ENCODE measurements around the gene COL26A1.
A peak's percentile ranks its signal among the peaks of the same experiment; 100 is the strongest.

Gene COL26A1

DNA sequence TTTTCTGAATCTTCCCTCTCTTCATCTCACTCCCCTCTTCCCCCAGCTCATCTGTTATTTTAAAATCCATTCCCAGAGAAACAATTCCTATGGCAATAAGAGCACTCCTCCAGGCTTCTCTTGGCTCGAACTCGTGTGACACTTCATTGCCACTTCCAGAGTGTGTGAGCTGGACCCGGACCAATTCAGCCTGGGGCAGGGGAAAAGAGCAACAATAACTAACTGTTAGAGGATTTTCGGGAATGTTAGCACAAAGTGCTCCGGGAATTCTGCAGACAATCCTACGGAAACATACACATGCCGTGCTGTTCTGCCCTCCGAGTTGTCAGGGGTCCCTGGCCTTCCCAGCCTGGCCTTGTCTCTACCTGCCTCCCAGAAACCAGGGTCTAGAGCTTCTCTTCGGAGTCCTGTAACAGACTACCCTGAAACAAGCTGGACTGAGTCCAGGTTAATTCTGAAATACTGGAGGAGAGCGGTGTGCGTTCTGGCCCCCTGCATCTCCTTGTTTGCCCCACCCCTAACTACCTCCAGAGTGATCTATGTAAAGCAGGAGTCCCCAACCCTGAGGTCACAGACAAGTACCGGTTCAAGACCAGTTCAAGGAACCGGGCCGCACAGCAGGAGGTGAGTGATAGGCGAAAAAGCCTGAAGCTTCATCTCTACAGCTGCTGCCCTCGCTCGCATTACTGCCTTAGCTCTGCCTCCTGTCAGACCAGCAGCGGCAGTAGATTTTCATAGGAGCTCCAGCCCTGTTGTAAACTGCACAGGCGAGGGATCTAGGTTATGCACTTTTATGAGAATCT lies 11.3 kb downstream of the COL26A1 start:
- no peak for DNase-seq

DNA sequence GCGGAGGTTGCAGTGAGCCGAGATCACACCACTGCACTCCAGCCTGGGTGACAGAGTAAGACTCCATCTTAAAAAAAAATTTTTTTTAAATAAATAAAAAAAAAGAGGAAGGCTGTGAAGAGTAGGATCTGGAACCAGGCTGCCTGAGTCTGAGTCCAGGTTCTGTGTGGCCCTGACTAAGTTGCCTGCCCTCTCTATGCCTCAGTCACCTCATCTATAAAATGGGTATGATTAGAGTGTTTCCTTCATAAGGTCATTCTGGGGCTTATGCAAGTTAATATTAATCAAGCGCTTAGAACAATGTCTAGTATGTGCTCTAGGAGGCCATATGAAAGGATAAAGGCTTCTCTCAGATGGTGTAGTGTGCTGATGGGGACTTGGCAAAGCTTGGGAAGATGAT lies 12.3 kb downstream of the COL26A1 start:
- DNase-seq: no peak

DNA sequence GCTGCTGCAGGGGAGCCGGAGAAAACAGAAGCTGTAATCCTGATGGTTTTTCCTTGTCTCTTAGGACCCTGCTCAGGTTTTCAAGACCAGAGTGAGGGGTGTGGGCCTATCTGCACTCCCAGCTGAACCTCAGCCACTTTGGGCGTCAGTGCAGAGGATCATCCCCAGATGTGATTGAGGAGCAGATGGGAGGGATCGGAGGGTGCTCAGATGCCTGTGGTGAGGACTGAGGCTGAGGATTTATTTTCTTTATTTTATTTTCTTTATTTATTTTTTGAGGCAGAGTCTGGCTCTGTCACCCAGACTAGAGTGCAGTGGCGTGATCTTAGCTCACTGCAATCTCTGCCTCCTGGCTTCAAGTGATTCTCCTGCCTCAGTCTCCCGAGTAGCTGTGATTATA lies 13.9 kb downstream of the COL26A1 start:
- no peak for DNase-seq

DNA sequence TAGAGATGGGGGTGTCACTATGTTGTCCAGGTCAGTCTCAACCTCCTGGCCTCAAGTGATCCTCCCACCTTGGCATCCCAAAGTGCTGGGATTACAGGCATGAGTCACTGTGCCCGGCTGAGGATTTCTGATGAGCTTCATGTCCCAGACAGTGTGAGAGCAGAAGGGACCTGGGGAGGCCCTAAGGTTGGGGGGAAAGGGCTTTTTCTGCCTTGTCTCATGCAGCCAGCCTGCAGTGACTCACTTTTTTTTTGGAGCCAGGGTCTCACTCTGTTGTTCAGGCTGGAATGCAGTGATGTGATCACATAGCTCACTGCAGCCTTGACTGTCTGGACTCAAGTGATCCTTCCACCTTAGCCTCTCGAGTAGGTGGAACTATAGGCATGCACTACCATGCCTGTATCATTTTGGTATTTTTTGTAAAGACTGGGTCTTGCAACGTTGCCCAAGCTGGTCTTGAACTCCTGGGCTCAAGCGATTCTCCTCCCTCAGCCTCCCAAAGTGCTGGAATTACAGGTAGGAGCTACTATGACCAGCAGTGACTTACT lies 14.6 kb downstream of the COL26A1 start:
- DNase-seq: no peak

DNA sequence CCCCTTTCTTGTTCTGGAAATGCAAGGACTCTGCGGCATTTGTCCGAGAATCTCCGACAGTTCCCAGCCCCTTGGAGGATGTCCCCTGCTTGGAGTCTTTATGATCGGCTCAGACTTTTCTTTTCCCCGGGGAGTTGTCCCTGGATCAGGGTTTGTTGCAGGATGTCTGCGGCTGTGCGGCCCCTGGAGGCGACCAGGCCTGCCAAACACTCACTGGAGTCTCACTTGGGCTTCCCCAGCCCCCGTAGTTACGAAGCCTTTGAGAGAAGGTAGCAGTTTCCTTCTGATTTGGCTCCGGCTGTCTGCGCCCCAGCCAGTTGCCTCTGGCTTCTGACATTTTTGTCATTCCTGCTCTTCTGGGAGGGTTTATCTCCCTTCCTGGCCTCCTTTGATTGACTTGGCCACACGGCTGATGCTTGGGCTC lies 16.1 kb downstream of the COL26A1 start:
- no peak for DNase-seq

DNA sequence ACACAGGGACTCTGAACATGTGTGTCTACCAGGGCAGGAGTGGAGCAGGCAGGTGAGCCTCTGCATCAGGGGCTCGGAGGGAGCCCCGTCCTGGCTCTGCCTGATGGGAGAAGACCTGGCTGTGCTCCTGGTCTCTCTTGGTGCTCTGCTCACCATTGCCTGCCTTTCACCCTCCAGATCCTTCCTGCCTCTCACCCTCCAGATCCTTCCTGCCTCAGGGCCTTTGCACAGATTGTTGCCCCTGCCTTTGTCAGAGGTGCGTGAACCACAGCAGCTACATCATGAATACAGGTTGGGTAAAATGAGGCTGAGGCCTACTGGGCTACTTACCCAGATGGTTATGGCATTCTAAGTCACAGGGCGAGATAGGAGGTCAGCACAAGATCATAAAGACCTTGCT lies 16.6 kb downstream of the COL26A1 start:
- DNase-seq: no peak

DNA sequence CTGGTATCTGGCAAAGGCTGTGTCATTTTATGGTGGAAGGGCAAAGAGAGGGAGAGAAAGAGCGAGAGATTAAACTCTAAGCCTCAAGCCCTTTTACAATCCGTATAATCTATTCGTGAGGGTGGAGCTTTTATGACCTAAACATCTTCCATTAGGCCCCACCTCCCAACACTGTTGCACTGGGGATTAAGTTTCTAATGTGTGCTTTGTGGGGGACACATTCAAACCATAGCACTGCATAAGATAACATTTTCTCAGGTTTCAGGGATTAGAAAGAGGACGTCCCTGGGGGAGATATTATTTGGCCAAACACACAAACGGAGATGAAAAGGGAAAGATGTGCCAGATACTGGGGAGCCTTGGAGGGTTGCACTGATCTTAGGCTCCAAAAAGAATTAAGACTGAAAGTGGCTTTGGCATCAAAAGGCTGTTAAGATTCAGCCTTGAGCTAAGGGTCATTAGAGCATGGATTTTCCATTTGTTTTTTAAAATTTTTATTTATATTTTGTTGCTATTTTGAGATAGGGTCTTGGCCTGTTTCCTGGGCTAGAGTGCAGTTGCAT lies 19.0 kb downstream of the COL26A1 start:
- no peak for DNase-seq

DNA sequence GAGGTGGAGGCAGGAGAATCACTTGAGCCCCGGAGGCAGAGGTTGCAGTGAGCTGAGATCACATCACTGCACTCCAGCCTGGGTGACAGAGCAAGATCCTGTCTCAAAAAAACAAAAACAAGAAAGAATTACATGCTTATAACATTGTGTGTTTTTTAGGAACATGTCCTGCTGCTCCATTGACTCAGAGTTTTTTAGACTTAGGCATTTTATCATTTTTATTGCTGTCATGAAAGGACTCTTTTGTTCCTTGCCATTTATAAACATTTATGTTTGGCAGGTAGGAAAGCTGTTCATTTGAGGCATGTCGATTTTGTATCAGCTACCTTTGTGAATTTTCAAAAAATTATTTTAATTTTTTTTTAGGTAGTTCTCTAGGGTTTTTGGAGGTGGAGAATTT lies 20.3 kb downstream of the COL26A1 start:
- no peak for DNase-seq

DNA sequence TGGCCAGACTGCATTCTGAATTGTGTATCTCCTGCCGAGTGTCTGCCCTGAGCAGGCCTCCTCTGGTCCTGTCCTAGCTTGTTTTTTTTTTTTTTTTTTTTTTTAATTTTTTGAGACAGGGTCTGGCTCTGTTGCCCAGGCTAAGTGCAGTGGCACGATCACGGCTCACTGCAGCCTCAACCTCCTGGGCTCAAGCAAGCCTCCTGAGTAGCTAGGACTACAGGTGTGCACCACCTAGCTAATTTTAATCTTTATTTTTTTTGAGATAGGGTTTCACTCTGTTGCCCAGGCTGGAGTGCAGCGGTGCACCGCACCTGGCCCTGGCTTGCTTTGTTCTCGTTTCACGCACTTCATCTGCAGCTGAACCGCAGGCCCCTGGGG lies 23.5 kb downstream of the COL26A1 start:
- no peak for DNase-seq

DNA sequence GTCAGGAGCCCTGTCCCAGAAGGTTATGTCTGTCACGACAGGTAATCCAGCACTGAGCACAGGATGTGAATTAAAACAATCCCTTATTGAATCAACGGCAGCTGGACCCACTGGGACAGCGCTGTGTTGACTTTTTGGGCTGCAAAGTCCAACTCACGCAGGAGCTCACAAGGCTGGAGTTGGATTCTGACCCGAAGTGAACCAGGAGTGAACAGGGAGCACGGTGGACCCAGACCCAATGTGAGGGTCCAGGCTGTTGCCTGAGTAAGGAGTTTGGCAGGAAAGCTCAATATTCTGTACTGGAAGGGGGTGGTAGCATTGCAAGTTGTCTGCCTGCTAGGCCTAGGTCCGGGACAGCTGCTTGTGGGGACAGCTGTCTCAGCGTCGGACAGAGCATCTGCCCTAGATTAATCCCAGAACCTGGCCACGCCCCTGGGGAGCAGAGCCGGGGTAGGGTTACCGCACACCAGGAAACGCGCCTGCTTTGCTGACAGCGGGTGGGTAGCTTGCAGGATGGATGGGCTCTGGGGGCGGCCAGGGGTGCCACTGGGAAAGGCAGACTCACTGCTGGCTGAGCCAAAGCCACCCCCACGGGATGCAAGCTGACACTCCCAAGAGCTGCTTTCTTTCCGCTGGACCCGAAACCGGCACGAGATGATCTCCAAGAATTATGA lies 24.0 kb downstream of the COL26A1 start:
- peak; percentile 93 for DNase-seq

DNA sequence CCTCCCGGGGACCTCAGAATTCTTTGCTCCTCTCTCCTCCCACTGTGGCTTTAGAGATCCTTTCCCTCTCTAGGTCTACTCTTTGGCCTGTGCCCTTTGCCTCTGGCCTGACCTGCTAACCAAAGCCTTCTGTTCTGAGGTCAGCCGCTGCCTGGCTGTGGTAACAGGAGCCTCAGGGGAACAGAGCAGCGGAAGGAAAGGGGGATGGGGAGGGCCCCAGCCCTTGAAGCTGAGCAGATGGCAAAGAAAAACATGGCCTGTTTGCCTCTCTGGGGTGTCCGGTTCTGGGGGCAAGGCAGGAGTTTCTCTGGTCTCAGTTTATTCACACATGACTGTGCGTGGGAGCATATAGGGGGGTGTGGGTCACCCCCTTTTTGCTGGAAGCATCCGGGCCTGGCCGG lies 28.2 kb downstream of the COL26A1 start:
- DNase-seq: peak; percentile 54

DNA sequence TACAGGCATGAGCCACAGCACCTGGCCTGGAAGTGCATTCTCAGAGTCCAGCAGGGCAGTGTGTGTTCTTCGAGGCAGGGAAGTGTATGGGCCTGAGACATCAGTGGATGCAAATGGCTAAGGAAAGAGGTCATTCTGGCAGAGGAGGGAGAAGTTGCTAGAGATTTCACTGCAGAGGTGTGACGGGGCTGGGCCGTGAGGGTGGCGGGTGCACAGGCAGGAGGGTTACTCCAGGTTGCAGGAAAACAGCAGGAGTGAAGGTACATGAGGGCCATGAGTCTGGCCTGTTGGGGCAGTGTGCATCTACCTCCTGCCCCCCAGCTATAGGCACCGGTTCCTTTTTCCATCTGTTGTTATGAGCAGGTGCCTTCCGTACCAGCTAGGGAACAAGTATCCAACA lies 29.3 kb downstream of the COL26A1 start:
- DNase-seq: peak; percentile 13

DNA sequence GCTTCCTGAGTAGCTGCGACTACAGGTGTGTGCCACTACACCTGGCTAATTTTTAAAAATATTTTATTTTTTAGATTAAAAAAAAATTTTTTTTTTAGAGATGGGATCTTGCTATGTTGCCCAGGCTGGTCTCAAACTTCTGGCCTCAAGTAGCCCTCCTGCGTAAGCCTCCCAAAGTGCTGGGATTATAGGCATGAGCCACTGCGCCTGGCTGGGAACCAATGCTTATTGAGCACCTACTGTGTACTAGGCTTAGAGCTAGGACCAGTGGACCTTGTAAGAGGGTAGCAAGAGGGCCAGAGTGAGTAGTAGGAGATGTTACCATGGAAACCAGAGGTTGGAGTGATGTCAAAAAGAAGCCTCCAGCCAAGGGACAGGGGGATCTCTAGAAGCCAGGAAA lies 31.2 kb downstream of the COL26A1 start:
- no peak for DNase-seq

DNA sequence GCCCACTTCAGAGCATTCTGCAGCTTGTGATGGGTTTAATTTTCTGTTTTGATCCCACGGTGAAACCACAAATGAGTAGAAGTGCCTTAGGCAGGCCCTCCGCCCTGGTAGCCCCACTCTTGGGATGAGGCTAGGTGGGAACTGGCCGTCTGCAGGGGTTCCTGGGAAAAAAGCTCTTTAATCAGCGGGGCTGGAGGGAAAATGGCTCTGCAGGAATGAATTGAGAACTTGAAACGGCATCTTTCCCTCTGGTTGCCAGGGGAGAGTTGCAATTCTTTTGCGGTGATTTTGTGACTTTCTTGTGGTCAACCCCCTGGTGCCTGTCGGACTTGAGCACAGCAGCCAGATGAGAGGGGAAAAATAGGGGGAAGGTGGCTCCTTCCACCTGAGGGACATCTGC lies 32.7 kb downstream of the COL26A1 start:
- no peak for DNase-seq

DNA sequence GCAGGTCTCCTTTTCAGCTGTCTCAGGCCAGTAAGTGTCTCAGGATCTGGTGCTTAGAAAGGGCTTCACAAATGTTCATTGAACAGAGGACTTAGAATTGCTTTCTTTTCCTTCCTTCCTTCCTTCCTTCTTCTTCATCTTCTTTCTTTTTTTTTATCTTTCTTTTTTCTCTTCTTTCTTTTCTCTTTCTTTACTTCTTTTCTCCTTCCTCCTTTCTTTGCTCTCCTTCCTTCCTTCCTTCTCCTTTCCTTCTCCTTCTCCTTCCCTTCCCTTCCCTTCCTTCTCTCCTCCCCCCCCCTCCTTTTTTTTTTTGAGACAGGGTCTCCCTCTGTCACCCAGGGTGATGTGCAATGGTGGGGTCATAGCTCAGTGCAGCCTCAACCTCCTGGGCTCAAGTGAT lies 34.6 kb downstream of the COL26A1 start:
- no peak for DNase-seq

DNA sequence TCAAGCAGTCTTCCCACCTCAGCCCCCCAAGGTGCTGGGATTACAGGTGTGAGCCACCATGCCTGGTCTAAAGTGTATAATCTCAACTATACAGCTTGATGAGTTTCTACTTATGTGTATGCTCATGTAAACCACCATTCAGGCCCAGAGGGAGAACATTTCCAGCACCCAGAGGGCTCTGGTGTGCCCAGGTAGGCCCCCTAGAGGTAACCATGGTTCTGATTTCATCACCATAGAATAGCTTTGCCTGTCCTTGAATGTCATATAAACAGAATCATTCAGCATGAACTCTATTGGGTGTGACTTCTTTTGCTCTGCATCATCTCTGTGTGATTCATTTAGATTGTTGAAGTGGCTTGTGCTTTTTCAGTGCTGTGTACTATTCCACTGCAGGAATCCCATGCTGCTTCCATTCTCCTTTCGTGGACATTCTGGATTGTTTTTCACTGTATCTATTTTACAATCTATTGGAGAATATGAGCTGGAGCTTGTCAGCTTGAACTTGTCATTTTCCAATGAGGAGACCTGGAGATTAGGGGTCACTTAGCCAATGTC lies 35.2 kb downstream of the COL26A1 start:
- DNase-seq: no peak

DNA sequence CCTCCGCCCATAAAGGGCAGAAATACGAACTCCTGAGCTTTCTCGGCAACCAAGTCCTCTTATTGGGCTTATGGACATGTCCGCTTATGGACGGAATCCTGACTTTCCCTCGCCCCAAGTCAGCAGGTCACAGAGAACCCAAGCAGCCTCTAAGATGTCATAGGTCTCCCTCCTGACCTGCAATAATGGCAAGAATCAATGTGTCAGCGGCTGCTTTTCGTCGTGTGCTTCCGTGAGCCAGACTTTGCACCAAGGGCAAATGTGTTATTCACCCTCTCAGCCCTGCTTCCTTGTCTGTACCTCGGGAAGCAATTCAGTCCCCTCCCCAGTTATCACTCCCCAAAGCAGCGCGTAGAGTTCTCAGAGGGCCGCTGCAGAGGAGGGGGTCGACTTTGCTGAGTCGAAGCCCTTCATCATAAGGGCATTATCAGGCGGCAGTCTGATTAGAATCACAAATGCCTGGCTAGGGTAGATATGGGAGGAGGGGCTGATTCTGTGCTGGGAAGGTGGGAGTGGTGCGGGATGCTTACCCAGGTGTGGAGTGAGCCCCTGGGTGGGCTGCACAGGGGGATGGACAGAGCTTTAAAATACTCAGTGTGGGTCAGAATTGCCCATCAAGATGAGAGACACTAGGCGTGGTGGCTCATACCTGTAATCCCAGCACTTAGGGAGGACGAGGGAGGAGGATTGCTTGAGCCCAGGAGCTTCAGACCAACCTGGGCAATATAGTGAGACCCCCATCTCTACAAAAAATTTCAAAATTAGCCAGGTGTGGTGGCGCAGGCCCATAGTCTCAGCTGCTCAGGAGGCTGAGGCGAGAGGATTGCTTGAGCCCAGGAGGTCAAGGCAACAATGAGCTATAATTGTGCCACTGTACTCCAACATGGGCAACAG lies 36.0 kb downstream of the COL26A1 start:
- DNase-seq: no peak

DNA sequence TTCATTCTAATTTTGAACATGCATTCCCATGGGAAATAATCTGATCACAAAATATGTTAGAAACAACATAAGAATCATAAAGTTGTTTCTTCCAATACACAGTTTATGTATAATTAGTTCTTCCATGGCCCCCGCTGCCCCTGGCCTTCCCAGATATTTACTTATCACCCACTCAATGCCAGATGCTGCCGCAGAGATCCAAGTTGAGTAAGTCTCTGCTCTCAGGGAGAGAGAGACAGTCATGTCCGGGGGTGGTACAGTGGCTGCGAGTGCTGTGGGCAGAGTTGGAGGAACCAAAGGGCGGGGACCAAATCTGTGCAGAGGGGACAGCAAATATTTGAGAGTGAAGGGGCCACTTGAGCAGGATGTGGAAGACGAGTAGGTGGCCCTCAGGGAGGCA lies 37.1 kb downstream of the COL26A1 start:
- no peak for DNase-seq

DNA sequence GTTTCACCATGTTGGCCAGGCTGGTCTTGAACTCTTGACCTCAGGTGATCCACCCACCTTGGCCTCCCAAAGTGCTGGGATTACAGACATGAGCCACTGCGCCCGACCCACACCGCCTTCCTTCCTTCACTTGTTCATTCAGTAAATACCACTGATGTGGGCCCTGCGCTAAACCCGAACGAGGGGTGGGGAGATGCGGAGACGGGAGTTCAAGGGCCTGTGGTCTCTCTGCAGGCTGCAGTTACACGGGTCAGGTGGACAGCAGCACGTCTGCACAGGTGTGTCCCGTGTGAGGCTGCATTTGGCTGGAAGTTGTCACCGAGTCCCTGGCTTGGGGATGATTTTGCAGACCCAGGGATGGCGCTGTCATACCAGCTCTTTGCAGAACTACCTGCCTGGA lies 38.1 kb downstream of the COL26A1 start:
- no peak for DNase-seq

DNA sequence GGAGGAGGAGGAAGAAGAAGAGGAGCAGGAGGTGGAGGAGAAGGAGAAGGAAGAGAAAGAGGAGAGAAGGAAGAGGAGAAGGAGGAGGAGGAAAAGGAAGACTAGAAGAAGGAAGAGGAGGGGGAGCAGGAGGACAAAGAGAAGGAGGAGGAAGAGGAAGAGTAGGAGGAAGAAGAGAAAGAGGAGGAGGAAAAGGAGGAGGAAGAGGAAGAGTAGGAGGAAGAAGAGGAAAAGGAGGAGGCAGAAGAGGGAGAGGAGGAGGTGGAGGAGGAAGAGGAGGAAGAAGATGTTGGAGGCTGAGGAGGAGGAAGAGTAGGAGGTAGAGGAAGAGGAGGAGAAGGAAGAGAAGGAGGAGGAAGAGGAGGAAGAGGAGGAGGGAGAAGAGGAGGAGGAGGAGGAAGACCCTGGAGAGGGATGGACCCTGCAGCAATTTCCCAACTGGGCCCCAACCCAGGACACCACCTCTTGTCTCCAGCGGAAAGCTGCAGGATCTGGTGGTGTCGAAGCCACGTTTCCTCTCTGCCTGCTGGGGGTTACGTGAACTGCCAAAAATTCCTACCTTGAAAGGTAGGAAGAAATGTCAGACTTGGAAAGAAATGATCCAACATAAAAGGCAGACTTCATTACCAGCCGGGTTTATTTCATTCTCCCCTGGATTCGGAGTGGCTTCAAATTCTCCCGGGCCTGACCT lies 38.9 kb downstream of the COL26A1 start:
- DNase-seq: no peak

DNA sequence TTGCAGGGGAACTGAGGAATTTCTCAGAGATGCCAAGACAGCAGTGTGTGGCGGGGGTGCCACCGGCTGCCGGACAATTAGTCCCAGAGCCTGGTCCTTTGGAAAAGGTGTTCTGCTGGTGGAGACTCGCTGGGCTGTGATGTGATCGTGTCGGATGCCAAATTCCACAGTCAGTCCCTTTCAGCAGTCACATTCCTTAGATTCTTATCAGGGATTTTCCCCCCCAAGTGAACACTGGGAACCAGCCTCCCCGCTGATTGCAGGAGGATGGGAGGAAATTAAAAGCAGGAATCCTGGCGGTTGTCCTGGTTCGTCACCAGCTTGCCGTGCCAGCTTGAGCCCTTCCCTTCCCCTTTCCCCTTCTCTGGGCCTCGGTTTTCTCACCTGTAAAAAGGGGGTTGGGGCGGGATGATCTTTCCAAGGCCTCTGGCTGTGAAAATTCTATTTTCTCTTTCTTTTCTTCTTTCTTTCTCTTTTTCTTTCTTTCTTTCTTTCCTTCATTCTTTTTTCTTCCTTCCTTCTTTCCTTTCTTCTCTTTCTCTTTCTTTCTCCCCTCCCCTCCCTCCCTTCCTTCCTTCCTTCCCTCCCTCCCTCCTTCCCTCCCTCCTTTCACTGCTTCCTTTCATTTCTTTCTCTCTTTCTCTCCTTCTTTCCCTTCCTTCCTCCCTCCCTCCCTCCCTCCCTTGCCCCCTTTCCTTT lies 39.6 kb downstream of the COL26A1 start:
- no peak for DNase-seq

All from NCI-H2171 (cell line).